Chondrocyte (in vitro differentiated cells): Measurements from ENCODE around the gene TMC7. TPM values are rescaled to one million over a fixed set of nuclear protein-coding genes. Genes with fewer than 3 reads are reported as not detected.

Experiments
- DNase-seq: peaks from one replicate; pipeline ENCODE4 v3.0.0; 2021; ENCODE audit warnings: mixed read lengths, low spot score
- H3K27ac Mint-ChIP-seq: one replicate; pipeline ENCODE4 v1.8.0; 2021; ENCODE audit warnings: mild to moderate bottlenecking, moderate library complexity, mixed read lengths; ENCODE audit not compliant: unreplicated experiment
- H3K27me3 Mint-ChIP-seq: 2 replicates; pipeline ENCODE4 v1.8.0; 2021; ENCODE audit warnings: low read depth, mixed read lengths
- H3K36me3 Mint-ChIP-seq: 2 replicates; pipeline ENCODE4 v1.8.0; 2021; ENCODE audit warnings: low read depth, mixed read lengths
- H3K4me1 Mint-ChIP-seq: 2 replicates; pipeline ENCODE4 v1.8.0; 2021; ENCODE audit warnings: low read depth, mild to moderate bottlenecking, mixed read lengths
- H3K4me3 Mint-ChIP-seq: one replicate; pipeline ENCODE4 v1.8.0; 2021; ENCODE audit warnings: mild to moderate bottlenecking, moderate library complexity, mixed read lengths; ENCODE audit not compliant: unreplicated experiment
- H3K9me3 Mint-ChIP-seq: 2 replicates; pipeline ENCODE4 v1.8.0; 2021; ENCODE audit warnings: low read depth, mixed read lengths
- total RNA-seq: library from RNA; stranded (reverse); gene quantifications from 3 replicates; pipeline ENCODE4 v1.2.1, GENCODE V29; 2021
- TF ChIP-seq, protein P1 (sequence below): fragments of 200-600 bp; sonication (generic); IDR thresholded peaks from 2 replicates; pipeline ENCODE4 v1.5.0; 2021; ENCODE audit warnings: antibody characterized with exemption, mild to moderate bottlenecking, moderate library complexity

The TMC7 gene
- total RNA-seq, 1 donor from 2014 or later, result 1.2 TPM

DNA sequence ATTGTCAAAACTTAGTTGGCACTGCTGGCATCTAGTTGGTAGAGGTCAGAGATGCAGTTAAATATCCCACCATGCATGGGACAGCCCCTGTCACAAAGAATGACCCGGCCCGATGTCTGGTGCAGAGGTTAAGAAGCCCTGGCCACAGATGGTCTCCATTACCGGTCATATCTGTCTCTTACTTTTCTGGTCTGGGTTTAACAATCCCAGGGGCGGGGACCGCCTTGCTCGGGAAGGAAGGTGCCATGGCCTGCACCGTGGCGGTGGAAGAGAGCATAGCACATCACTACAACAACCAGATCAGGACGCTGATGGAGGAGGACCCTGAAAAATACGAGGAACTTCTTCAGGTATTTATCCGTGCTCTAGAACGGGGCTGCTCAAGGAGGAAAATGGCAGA lies 91.8 kb downstream of the TMC7 start:
- no peaks in the 10 kb centered on the region for H3K27me3 Mint-ChIP-seq
- no peak overlapping the region for H3K4me3 Mint-ChIP-seq
- H3K27ac Mint-ChIP-seq, result no peak overlapping the region
- H3K36me3 Mint-ChIP-seq, result peaks cover 10% of the 10 kb centered on the region
- no peaks in the 10 kb centered on the region for H3K9me3 Mint-ChIP-seq
- no peak for DNase-seq
- TF ChIP-seq, protein P1, sequence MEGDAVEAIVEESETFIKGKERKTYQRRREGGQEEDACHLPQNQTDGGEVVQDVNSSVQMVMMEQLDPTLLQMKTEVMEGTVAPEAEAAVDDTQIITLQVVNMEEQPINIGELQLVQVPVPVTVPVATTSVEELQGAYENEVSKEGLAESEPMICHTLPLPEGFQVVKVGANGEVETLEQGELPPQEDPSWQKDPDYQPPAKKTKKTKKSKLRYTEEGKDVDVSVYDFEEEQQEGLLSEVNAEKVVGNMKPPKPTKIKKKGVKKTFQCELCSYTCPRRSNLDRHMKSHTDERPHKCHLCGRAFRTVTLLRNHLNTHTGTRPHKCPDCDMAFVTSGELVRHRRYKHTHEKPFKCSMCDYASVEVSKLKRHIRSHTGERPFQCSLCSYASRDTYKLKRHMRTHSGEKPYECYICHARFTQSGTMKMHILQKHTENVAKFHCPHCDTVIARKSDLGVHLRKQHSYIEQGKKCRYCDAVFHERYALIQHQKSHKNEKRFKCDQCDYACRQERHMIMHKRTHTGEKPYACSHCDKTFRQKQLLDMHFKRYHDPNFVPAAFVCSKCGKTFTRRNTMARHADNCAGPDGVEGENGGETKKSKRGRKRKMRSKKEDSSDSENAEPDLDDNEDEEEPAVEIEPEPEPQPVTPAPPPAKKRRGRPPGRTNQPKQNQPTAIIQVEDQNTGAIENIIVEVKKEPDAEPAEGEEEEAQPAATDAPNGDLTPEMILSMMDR, result no peak
- no peaks in the 10 kb centered on the region for H3K4me1 Mint-ChIP-seq

DNA sequence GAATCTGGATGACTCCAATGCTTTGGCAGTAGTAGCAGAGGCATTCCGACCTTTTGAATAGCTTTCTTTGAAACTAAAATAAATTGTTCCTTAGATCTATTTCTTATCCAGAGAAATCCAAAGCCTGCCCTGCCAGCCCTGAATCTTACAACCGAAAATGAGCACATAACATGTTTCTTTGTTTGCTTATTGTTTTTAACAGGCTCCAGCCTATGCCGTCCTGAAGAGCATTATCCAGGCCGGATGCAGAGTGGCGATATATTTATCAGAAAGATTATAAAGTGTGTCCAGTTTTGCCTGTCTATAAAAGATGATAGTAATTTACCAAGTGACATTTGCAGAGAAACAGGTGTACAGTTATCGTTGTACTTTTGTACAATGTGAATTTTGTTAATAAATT lies 94.1 kb downstream of the TMC7 start:
- Mint-ChIP-seq H3K4me3 (no peak overlapping the region), H3K4me1 (no peaks in the 10 kb centered on the region), H3K27ac (no peak overlapping the region), H3K27me3 (no peaks in the 10 kb centered on the region), H3K9me3 (no peaks in the 10 kb centered on the region), H3K36me3 (peaks cover 13% of the 10 kb centered on the region)
- no peak for DNase-seq
- TF ChIP-seq, protein P1, result no peak

DNA sequence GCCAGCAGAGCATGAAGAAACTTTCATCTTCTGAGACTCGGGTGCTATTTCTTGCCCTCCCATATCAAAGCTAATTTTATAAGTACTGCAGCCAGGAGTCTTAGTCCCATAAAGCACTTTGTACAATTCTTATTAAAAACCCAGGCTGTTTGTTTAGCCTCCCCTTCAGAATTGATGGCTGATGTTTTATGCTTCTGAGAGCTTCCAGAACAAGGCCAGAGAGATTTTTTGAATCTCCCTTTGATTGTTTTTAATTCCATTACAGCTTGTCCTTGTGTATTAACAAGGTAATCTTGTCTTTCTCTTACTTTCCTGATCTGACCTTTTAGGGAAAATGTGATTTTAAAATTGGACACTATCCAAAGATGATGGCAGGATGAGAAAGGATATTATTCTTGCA lies 99.9 kb downstream of the TMC7 start:
- H3K27me3 Mint-ChIP-seq, result no peaks in the 10 kb centered on the region
- no peaks in the 10 kb centered on the region for H3K9me3 Mint-ChIP-seq
- peaks cover 6% of the 10 kb centered on the region for H3K36me3 Mint-ChIP-seq
- no peak overlapping the region for H3K27ac Mint-ChIP-seq
- DNase-seq, result no peak
- H3K4me3 Mint-ChIP-seq, result no peak overlapping the region
- TF ChIP-seq, protein P1, result no peak
- peaks cover 8% of the 10 kb centered on the region for H3K4me1 Mint-ChIP-seq

DNA sequence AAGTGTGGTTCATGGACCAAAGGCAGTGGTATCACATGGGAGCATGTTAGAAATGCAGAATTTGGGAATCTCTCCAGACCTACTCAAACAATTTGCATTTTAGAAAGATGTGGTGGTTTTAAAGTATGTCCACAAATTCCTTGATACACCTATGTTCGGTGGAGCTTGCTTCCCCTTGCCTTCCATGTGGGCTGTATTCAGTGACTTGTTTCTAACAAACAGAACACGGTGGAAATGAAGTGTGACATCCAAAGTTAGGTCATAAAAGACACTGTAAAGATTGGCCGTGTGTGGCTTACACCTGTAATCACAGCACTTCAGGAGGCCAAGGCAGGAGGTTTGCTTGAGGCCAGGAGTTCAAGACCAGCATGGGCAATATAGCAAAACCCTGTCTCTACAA lies 100.4 kb downstream of the TMC7 start:
- H3K27ac Mint-ChIP-seq, result no peak overlapping the region
- no peaks in the 10 kb centered on the region for H3K27me3 Mint-ChIP-seq
- DNase-seq, result no peak
- no peaks in the 10 kb centered on the region for H3K9me3 Mint-ChIP-seq
- peaks cover 8% of the 10 kb centered on the region for H3K4me1 Mint-ChIP-seq
- peaks cover 4% of the 10 kb centered on the region for H3K36me3 Mint-ChIP-seq
- H3K4me3 Mint-ChIP-seq, result no peak overlapping the region
- TF ChIP-seq, protein P1, result no peak

DNA sequence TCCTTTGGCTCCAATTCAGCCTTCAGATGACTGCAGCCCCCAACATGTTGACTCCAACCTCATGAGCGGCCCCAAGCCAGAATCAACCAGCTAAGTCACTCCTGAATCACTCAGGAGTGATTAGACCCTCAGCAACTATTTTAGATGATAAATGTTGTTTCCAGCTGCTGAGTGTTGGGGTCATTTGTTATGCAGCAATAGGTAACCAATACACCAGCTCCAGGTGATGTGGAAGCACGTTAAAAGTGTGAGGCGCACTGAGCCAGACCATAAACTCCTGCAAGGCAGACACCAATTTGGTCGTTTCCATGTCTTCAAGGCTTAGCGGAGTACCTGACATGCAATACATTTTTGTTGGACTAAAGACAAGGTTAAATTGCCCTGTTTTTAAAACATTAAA lies 101.1 kb downstream of the TMC7 start:
- Mint-ChIP-seq H3K27ac (no peak overlapping the region), H3K4me3 (no peak overlapping the region), H3K4me1 (peaks cover 8% of the 10 kb centered on the region), H3K9me3 (no peaks in the 10 kb centered on the region), H3K27me3 (no peaks in the 10 kb centered on the region), H3K36me3 (peaks cover 4% of the 10 kb centered on the region)
- DNase-seq, result no peak
- TF ChIP-seq, protein P1, result no peak
